Neural crest cell (in vitro differentiated cells): ENCODE data around the gene FCER2. TPM values are rescaled to one million over a fixed set of nuclear protein-coding genes. Genes with fewer than 3 reads are reported as not detected.

Experiments
- DNase-seq: peaks from one replicate; pipeline ENCODE4 v3.0.0; 2021; ENCODE audit warnings: low read depth, mixed read lengths, low spot score
- H3K27ac Mint-ChIP-seq: one replicate; pipeline ENCODE4 v1.8.0; 2021; ENCODE audit warnings: mild to moderate bottlenecking, mixed read lengths; ENCODE audit not compliant: unreplicated experiment
- H3K27me3 Mint-ChIP-seq: 2 replicates; pipeline ENCODE4 v1.8.0; 2021; ENCODE audit warnings: low read depth, mild to moderate bottlenecking, mixed read lengths
- H3K36me3 Mint-ChIP-seq: 2 replicates; pipeline ENCODE4 v1.8.0; 2021; ENCODE audit warnings: low read depth, mild to moderate bottlenecking, mixed read lengths
- H3K4me1 Mint-ChIP-seq: 2 replicates; pipeline ENCODE4 v1.8.0; 2021; ENCODE audit warnings: mixed read lengths
- H3K4me3 Mint-ChIP-seq: one replicate; pipeline ENCODE4 v1.8.0; 2021; ENCODE audit warnings: mild to moderate bottlenecking, mixed read lengths
- H3K9me3 Mint-ChIP-seq: 2 replicates; pipeline ENCODE4 v1.8.0; 2021; ENCODE audit warnings: mixed read lengths
- total RNA-seq: library from RNA; stranded (reverse); gene quantifications from 2 replicates; pipeline ENCODE4 v1.2.1, GENCODE V29; 2021
- TF ChIP-seq, protein P1 (sequence below): fragments of 200-600 bp; sonication (generic); conservative IDR thresholded peaks from 2 replicates; pipeline ENCODE4 v1.5.0; 2021; ENCODE audit warnings: antibody characterized with exemption, mild to moderate bottlenecking

The FCER2 gene
- total RNA-seq, 1 donor from 2014 or later, result not detected

DNA sequence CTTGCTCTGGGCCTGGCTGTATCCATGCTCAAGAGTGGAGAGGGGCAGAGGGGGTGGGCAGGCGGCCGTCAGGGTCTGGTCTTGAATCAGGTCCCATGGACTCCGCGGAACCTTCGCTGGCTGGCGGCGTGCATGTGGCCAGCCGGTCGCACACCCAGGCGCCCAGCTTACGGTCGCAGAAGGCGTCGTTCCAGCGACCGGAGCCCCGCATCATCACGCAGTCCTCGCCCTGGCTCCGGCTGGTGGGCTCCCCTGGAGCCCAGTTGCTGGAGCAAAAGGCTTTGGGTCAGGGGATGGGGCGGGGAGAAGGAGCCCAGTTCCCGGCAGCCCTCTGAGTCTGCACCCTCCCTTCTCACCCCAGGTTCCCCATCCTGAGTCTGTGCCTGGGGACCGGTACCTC is 12.8 kb downstream of the FCER2 start:
- DNase-seq, result no peak
- Mint-ChIP-seq H3K27me3 (no peaks in the 10 kb centered on the region), H3K9me3 (no peaks in the 10 kb centered on the region), H3K4me1 (peaks cover 11% of the 10 kb centered on the region), H3K27ac (no peak overlapping the region), H3K36me3 (no peaks in the 10 kb centered on the region), H3K4me3 (no peak overlapping the region)
- TF ChIP-seq, protein P1, sequence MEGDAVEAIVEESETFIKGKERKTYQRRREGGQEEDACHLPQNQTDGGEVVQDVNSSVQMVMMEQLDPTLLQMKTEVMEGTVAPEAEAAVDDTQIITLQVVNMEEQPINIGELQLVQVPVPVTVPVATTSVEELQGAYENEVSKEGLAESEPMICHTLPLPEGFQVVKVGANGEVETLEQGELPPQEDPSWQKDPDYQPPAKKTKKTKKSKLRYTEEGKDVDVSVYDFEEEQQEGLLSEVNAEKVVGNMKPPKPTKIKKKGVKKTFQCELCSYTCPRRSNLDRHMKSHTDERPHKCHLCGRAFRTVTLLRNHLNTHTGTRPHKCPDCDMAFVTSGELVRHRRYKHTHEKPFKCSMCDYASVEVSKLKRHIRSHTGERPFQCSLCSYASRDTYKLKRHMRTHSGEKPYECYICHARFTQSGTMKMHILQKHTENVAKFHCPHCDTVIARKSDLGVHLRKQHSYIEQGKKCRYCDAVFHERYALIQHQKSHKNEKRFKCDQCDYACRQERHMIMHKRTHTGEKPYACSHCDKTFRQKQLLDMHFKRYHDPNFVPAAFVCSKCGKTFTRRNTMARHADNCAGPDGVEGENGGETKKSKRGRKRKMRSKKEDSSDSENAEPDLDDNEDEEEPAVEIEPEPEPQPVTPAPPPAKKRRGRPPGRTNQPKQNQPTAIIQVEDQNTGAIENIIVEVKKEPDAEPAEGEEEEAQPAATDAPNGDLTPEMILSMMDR, result no peak

DNA sequence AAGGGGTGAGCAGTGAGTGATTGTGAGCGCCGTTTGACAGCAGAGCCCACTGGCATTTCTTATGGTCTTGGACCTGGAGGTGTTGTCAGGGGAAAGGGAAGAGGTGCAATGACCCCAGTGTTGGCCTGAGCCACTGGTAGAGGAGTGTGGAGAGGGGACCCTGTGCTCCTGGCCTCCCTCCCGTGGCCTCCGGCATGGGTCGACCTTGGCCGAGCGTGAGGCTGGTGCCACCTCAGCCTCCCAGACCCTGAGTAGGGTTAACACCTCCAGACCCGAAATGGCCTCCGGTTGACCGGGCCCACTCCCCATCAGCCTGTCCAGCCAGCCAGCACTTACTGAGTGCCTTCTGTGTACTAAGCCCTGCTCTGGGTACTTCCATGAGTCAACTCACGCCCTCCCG is 14.8 kb downstream of the FCER2 start:
- Mint-ChIP-seq H3K36me3 (no peaks in the 10 kb centered on the region), H3K4me1 (peaks cover 11% of the 10 kb centered on the region), H3K27me3 (no peaks in the 10 kb centered on the region), H3K9me3 (no peaks in the 10 kb centered on the region), H3K27ac (no peak overlapping the region), H3K4me3 (peak overlapping the region; percentile 12)
- TF ChIP-seq, protein P1, result no peak
- DNase-seq, result no peak

- H3K36me3 Mint-ChIP-seq, result no peaks in the 10 kb centered on the region
Observed at GRCh38 chr19:7685546-7686445, 16.1 kb downstream of the FCER2 start.

DNA sequence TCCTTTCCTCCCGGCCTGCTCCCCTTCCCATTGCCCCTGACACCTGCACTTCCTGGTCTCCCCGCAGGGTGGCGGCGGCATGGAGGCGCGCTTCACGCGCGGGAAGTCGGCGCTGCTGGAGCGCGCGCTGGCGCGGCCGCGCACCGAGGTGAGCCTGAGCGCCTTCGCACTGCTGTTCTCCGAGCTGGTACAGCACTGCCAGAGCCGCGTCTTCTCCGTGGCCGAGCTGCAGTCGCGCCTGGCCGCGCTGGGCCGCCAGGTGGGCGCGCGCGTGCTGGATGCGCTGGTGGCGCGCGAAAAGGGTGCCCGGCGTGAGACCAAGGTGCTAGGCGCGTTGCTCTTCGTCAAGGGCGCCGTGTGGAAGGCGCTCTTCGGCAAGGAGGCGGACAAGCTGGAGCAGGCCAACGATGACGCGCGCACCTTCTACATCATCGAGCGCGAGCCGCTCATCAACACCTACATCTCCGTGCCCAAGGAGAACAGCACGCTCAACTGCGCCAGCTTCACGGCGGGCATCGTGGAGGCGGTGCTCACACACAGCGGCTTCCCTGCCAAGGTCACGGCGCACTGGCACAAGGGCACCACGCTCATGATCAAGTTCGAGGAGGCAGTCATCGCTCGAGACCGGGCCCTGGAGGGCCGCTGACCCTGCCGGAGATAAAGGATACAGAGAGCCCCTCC is 19.6 kb downstream of the FCER2 start:
- Mint-ChIP-seq H3K9me3 (no peaks in the 10 kb centered on the region), H3K4me1 (peaks cover 15% of the 10 kb centered on the region), H3K36me3 (no peaks in the 10 kb centered on the region), H3K4me3 (peak overlapping the region; percentile 87), H3K27ac (no peak overlapping the region), H3K27me3 (peaks cover 24% of the 10 kb centered on the region)
- TF ChIP-seq, protein P1, result no peak
- no peak for DNase-seq

More at GRCh38 chr19:7685546-7686445, 16.1 kb downstream of the FCER2 start:
- Mint-ChIP-seq H3K9me3 (no peaks in the 10 kb centered on the region), H3K4me1 (peaks cover 15% of the 10 kb centered on the region), H3K27me3 (no peaks in the 10 kb centered on the region), H3K4me3 (peak overlapping the region; percentile 79), H3K27ac (peak overlapping the region; percentile 12)
- TF ChIP-seq, protein P1, result no peak
- peak; percentile 37 for DNase-seq

DNA sequence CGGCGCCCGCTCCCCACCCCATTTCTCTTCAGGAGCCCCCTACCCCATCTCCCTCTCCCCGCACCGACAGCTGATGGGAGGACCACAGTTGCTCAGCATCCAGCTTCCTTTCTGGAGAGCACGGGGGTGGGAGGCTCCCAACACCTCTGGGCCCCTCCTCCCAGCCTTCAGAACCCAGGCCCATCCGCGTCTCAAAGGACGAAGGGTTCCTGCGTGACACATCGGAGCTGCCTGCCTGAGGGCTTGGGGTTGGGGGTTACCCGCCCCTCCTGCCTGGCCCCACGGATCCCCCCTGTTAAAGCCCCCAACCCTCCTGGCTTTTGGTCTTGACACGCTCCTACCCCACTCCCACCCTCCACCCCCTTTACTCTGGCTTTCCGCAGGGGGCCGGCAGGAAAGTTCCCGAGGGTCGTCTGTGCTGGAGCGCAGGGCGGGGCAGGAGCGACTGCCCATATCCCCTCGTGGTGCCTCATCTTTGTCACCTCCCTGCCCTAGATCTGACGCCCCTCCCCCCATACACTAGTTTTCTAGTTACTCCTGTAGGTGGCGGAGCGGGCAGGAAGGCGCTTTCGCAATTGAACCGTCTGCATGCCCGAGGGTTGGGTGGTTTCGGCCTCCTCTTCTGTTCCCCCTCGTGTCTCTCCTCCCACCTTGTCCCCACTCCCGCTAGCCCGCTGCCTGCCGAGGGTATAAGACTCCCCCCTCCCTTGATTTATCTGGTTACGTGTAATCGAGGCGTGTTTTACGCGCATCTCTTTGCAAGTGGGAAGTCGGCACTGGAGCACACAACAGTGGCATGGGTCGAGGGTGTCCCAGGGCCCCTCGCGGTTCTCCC is 20.4 kb downstream of the FCER2 start:
- Mint-ChIP-seq H3K4me1 (peaks cover 15% of the 10 kb centered on the region), H3K36me3 (no peaks in the 10 kb centered on the region), H3K4me3 (peak overlapping the region; percentile 87), H3K9me3 (no peaks in the 10 kb centered on the region), H3K27me3 (peaks cover 32% of the 10 kb centered on the region), H3K27ac (peak overlapping the region; percentile 90)
- TF ChIP-seq, protein P1, result peak; percentile 55
- DNase-seq, result peak; percentile 63
